Right ventricle myocardium inferior (tissue), 1 donor: ENCODE measurements around the gene HBM. TPM values are rescaled to one million over a fixed set of nuclear protein-coding genes. Genes with fewer than 3 reads are reported as not detected.
A peak's percentile ranks its signal among the peaks of the same experiment; 100 is the strongest.
"Not testable (repeated sequence)": the region's sequence is repeated elsewhere in the genome, so short reads cannot be mapped to it uniquely, and the experiment has no call there.

Source experiments
- ATAC-seq: fragments of 200-7000 bp; cut with Tn5 transposase; one replicate; pipeline ENCODE4 v1.9.1; 2020; ENCODE audit warnings: mild to moderate bottlenecking, moderate library complexity
- DNase-seq: peaks from one replicate; pipeline ENCODE4 v3.0.0; 2021; ENCODE audit errors: missing footprints
- intact Hi-C: fragments of 100-400 bp; cut with DNase I; formaldehyde crosslinking; loops from one replicate; pipeline ENCODE4 v1.11.0; 2022
- total RNA-seq: library from RNA; stranded (reverse); fragmentation: NEBNext Ultra II Directional; extraction: Animal tissue kit (Norgen Biotek cat#: 25700); gene quantifications from one replicate; pipeline ENCODE4 v1.2.1, GENCODE V29; 2021
- donor health status: DM: no; HTN: yes; CAD: no; lungs with severe emphysema.

Gene HBM
- total RNA-seq, 1 donor from 2014 or later, result not detected

DNA sequence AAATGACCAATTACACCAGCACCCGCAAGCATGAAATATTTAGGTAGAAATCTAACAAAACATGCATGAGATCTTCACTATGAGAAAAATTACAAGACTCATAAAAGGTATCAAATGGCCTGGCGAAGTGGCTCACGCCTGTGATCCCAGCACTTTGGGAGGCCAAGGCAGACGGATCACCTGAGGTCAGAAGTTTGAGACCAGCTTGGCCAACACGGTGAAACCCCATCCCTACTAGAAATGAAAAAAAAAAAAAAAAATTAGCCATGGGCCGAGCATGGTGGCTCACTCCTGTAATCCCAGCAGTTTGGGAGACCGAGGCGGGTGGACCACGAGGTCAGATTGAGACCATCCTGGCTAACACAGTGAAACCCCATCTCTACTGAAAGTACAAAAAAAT lies 38.3 kb downstream of the HBM start:
- intact Hi-C loops, ATAC-seq, DNase-seq: not testable (repeated sequence)

- not testable (repeated sequence) for ATAC-seq
Observed at GRCh38 chr16:209359-209758, 43.6 kb downstream of the HBM start.

GRCh38 chr16:211631-212180 lies 45.9 kb downstream of the HBM start:
- DNase-seq, intact Hi-C loops: not testable (repeated sequence)
- peak; percentile 29 for ATAC-seq

More at GRCh38 chr16:209359-209758, 43.6 kb downstream of the HBM start:
- intact Hi-C loops, DNase-seq: not testable (repeated sequence)

DNA sequence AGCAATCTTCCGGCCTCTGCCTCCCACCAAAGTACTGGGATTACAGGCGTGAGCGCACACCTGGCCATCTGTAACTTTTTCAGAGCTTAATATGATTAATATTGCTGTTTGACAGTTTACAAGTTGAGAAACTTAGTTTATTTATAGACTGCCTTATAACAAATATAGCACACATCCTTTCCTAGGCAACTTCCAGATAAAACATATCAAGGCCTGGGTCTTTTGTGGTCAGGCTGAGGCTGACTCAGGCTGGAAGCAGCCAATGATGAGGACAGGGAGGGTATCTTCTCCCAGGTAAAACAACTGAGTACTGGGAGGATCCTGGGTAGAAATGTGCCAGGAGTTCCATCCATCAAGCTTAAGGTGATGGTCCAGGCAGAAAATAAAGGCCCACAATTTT lies 47.2 kb downstream of the HBM start:
- peak; percentile 34 for ATAC-seq
- intact Hi-C loops, result no loop called here
- no peak for DNase-seq

Other genes with a start within 250 kb of the HBM start
- 11.3 TPM for gene POLR3K, start 112.4 kb upstream of the HBM start, total RNA-seq
- 80.7 TPM for gene SNRNP25, start 112.2 kb upstream of the HBM start, total RNA-seq
- gene RHBDF1, start 93.3 kb upstream of the HBM start, total RNA-seq, result 24.5 TPM
- 37.2 TPM for gene MPG, start 87.8 kb upstream of the HBM start, total RNA-seq
- 18.5 TPM for gene NPRL3, start 27.3 kb upstream of the HBM start, total RNA-seq
- gene HBZ, start 13.3 kb upstream of the HBM start, total RNA-seq, result not detected
- gene HBA2, start 6.9 kb downstream of the HBM start, total RNA-seq, result 86.1 TPM
- 91.7 TPM for gene HBA1, start 10.7 kb downstream of the HBM start, total RNA-seq
- gene HBQ1, start 14.5 kb downstream of the HBM start, total RNA-seq, result not detected
- gene LUC7L, start 63.5 kb downstream of the HBM start, total RNA-seq, result 23.5 TPM
- gene FAM234A, start 68.8 kb downstream of the HBM start, total RNA-seq, result 144 TPM
- gene RGS11, start 110.0 kb downstream of the HBM start, total RNA-seq, result 15.4 TPM
- 9.3 TPM for gene ARHGDIG, start 114.6 kb downstream of the HBM start, total RNA-seq
- gene PDIA2, start 117.2 kb downstream of the HBM start, total RNA-seq, result 1.6 TPM
- gene AXIN1, start 186.7 kb downstream of the HBM start, total RNA-seq, result 12.8 TPM
- gene MRPL28, start 204.6 kb downstream of the HBM start, total RNA-seq, result 83.1 TPM
- 32.1 TPM for gene PGAP6, start 216.0 kb downstream of the HBM start, total RNA-seq
- 91.3 TPM for gene NME4, start 231.2 kb downstream of the HBM start, total RNA-seq
- 10.6 TPM for gene DECR2, start 235.9 kb downstream of the HBM start, total RNA-seq